GM10266 (cell line): ENCODE data around the gene CCSAP.
A peak's percentile ranks its signal among the peaks of the same experiment; 100 is the strongest.

Experiments used
- DNase-seq: peaks from one replicate; pipeline ENCODE4 v3.0.0; 2012; ENCODE audit errors: extremely low spot score
- TF ChIP-seq, protein P1 (sequence below): IDR thresholded peaks from 2 replicates; pipeline ENCODE4 v1.5.1; 2012; ENCODE audit warnings: mild to moderate bottlenecking, low read depth; ENCODE audit not compliant: control insufficient read depth, insufficient read depth; ENCODE audit errors: missing control alignments

The CCSAP gene, protein sequence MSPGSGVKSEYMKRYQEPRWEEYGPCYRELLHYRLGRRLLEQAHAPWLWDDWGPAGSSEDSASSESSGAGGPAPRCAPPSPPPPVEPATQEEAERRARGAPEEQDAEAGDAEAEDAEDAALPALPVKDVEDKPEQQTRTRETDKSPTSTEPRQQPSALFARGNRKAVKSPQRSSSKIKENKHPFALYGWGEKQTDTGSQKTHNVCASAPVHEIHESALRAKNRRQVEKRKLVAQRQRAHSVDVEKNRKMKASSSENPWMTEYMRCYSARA

DNA sequence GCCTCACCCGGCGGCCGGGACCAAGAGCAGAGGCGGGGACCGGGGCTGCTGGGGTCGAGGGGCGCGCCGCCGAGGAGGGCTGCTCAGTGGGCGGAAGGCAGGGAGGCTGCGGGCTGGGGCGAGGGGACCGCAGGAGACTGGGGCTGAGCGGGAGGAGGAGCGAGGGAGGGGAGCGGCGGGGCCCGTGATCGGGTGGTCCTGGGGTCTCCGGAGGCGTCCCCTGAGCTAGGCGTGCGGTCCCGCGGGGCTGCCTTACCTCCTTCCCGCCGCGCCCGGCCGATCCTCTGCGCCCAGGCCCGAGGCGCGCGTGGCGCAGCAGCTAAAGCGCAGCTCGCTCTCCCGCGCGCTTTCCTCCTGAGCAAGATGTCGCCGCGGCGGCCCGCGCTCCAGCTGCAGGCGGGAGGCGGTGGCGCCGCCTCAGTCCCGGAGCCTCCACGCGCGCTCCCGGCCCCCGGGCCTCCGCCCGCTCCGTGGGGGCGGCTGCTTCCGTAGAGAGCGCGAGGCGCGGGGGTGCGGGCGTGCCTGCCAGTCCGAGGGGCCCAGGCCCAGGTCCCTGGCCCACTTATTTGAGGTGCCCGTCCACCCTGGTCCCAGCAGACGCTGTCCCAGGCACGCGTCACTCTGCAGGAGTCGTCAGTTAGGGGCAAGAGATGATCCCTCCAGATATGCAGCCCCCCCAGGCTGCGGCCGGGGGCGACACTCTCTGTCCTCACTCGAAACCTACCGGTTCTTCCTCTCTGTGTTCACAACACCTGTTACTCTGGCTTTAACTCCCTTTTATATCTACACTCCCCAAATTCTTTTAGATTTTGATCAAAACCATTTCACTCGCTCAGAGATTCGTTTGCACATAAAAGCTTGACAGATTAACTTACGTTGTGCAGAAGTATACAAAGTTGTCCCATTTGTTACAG is at the start of gene CCSAP:
Gene CCSAP, minus strand, starts transcription at position 392 of the 914 bp plus-strand sequence. CDS start 582 bp downstream, outside the sequence.
- peak; percentile 61 for DNase-seq
- TF ChIP-seq, protein P1, sequence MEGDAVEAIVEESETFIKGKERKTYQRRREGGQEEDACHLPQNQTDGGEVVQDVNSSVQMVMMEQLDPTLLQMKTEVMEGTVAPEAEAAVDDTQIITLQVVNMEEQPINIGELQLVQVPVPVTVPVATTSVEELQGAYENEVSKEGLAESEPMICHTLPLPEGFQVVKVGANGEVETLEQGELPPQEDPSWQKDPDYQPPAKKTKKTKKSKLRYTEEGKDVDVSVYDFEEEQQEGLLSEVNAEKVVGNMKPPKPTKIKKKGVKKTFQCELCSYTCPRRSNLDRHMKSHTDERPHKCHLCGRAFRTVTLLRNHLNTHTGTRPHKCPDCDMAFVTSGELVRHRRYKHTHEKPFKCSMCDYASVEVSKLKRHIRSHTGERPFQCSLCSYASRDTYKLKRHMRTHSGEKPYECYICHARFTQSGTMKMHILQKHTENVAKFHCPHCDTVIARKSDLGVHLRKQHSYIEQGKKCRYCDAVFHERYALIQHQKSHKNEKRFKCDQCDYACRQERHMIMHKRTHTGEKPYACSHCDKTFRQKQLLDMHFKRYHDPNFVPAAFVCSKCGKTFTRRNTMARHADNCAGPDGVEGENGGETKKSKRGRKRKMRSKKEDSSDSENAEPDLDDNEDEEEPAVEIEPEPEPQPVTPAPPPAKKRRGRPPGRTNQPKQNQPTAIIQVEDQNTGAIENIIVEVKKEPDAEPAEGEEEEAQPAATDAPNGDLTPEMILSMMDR, result peak; percentile 13

DNA sequence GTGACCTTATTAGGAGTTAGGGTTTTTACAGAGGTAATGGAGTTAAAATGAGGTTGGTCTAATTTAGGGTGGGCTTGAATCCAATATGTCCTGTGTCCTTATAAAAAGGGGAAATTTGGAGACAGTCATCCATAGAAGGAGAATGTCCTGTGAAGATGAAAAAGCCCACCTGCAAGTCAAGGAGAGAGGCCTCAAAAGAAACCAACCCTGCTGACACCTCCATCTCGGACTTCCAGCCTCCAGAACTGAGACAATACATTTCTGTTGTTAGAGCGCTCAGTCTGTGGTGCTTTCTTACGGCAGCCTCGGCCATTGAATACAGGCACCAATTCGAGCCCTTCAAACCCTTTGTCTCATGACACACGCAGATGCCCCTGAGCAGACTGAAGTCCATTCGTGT is 47.3 kb upstream of the CCSAP start:
- no peak for DNase-seq
- TF ChIP-seq, protein P1, result no peak

DNA sequence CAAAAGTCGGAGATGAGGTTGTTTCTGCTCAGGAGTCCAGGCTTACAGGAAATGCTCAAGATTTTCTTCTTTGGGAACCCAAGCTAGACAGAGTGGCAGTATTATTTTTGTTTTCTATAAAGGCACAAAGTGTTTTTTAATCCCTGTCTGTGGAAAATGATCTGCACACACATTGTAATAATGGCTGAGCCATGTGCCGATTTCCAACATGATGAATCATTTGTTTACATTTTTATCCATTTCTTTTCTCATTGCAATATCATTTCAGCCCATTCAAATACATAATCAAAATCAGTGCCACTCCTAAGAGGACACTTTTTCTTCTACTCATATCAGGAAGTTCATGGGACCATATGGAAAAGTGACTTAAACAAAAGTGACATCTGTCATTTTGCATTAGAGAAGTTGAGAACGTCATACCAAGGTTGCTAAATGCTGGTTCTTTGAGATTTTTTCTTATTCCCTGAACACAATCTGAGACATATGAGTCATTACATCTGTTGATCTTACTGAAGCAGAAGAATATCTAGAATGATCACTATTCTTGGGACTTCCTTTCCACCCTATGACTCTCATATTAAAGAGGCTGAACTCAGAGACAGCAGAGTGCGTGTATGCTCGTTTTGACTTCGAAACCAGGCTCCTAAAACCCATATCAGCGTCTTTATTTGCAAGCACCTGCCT is 46.2 kb upstream of the CCSAP start:
- TF ChIP-seq, protein P1, result no peak
- no peak for DNase-seq

DNA sequence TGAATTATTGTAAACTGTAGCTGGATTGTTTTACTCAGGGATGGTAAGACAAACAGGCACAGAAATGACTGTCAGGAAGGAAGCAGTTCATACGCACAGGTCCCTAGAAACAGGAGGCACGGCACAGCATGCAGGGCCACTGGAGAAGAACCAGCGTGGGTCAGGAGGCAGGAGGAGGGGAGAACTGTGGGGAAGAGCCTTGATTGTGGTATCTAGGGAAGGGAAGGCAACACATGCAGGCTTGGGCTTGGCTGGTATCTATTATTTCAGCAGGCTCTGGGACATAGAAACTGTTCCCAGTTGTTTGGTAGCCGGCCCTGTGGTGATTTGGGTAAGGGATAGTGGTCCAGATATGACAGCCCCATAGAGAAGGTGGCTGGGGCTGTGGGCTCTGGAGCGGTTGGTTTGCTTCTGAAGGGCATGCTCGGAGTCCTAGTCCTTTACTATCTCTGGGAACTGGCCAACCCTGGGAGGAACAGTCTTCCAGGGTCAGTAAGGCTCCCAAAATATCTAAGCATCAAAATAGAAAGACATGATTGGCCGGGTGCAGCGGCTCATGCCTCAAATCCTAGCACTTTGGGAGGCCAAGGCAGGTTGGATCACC is 43.1 kb upstream of the CCSAP start:
- TF ChIP-seq, protein P1, result no peak
- DNase-seq, result no peak

DNA sequence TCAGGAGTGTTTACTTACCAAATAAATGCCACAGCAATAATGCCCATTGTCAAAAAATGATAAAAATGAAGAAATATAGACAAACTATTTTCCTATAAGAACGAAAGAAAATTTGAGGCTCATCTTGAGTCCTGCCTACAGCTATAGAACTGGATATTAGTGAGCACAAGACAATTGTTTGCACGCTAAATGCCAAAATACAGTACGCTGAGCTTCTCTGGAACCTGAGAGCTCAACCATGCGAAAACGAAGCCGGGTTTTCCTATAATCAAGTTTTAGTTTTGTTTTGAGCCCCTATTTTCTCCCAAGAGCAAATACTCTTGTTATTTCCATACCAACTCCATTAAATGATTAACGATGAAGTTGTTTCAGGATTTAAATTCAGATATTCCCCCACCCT is 42.0 kb upstream of the CCSAP start:
- TF ChIP-seq, protein P1, result no peak
- no peak for DNase-seq

DNA sequence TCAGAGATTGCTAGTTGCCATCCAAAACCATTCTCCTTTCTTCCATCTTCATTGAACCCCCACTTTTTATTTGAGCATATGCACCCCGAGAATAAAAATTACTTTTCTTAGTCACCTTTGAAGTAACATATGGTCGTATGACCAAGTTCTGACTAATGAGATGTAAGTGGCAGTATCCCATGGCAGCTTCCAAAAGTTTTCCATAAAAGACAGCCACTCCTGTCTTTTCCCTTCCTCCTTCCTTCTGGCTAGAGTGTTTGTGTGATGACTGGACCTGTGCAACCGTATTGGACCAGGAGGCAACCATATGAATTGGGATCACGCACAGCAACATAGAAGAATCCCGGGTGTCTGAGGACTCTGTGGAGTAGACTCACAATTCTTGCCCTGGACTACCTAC is 41.1 kb upstream of the CCSAP start:
- no peak for DNase-seq
- TF ChIP-seq, protein P1, result no peak
